ENCODE data around the gene NEURL1.
"Not testable (repeated sequence)": the region's sequence is repeated elsewhere in the genome, so short reads cannot be mapped to it uniquely, and the experiment has no call there.

Gene NEURL1

DNA sequence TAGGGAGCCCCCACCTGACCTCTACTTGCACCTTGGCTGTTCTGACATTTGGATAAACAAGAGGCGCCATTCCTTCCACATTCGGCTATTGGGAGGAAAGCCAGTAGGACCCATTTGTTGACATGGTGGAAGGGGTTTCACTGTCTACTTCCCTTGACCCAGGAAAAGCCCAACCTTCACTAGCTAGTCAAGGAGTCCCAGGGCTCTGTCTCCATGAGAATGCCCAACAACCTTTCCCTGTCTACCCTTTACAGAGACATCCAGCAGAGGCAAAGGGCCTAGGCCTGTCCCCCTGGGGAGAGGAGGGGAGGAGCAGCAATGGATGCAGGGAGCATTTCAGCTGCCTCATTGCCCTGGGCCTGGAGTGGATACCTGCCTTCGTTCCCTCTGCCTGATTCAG, 136.1 kb downstream of the NEURL1 start:
- no peak for DNase-seq

DNA sequence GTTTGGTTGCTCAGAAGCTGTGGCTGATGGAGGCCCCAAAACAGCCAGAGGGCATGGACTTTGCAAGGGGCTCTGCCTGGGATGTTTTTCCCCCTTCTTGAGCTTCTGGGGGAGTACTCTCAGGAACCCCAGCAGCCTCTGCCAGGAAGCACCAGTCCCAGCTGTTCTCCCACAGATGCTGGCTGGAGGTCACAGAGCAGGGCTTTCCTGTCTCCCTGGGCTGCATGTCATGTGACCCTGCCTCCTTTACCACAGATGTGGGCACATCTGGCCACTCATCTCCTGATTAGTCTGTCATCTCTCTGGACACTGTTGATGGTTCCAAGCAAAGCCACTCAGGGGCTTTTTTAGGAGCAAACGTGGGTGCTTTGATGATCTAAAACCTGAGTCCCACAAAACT, 136.7 kb downstream of the NEURL1 start:
- DNase-seq, result no peak

DNA sequence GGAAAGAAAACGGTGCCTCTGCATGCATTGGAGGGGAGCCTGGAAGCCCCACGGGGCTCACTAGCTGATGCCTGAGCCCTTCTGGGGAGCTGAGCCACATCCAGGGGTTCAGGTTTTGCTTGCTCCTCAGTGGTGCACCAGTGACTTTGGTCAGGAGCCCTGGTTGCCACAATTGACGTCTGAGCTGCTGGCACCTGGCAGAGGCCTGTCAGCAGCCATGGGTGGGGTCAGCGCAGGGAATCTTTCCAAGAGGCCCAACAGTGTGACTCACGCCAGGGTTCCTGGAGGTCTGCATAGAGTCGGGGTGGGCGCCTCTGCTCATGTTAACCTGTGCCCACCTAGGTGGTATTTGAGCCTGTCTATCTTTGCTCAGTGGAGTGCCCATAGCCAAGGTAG, 138.7 kb downstream of the NEURL1 start:
- DNase-seq, result no peak

DNA sequence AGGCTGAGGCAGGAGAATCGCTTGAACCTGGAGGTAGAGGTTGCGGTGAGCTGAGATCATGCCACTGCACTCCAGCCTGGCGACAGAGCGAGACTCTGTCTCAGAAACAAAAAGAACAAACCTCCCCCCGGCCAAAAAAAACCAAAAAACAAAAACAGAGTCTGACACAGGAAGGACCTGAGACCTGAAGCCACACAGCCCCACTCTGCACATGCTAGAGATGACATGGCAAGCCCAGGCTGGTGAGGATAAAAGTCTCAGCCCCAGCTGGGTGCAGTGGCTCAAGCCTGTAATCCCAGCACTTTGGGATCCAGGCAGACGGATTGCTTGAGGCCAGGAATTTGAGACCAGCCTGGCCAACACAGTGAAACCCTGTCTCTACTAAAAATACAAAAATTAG, 139.4 kb downstream of the NEURL1 start:
- not testable (repeated sequence) for DNase-seq

DNA sequence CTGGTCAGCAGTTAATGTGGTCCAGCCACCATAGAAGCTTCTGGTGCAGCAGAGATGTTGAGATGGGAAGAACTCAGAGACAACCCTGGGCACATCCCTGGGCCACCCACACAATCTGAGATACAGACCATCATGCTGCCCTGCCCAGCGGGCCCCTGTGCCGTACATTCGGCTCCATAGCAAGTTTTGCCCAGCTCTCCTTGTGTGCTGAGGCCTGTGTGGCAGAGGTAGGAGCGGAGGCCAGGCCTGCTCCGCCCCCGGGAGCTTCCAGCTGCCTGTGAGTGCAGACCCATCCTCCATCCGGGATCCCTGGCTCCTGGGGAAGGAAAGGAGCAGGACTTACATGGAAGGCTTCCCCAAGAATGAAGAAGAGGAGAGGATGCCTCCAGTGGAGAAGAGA, 140.3 kb downstream of the NEURL1 start:
- no peak for DNase-seq

DNA sequence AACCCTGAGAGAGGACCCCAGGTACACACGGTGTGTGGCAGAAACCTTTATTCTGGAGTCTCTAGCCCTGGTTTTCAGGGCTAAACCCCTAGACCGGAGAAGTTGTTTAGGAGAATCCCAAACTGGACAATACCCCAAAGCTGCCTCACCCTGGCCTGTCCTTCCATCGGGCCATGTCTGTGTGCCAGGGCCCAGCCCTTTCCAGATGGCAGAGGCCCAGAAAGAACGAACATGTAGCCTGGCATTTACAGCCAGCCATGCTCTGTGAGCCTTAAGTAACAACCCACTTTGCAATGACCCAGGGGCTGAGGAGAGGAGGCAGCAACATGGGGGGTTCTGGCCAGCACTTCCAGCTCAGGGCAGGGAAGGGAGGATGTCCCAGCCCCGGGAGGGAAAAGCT, 142.1 kb downstream of the NEURL1 start:
- DNase-seq, result no peak

DNA sequence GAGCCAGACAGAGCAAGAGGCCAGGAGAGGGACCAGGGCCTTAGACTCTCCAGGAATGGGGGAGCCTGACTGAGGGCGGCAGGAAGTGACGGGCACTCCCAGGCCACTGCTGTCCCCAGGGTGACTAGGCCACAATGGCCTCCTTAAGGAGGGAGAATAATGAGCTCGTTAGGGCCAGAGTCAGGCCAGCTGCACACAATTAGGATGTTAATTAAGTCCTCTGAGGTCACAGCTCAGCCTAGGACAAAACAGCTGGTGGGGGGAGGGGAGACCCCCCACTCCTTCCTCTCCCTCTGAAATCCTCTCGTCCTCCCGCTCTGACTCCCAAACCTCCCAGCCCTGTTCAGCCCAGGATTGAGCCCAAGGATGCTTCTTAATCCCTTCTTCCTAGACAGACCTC, 143.0 kb downstream of the NEURL1 start:
- no peak for DNase-seq

DNA sequence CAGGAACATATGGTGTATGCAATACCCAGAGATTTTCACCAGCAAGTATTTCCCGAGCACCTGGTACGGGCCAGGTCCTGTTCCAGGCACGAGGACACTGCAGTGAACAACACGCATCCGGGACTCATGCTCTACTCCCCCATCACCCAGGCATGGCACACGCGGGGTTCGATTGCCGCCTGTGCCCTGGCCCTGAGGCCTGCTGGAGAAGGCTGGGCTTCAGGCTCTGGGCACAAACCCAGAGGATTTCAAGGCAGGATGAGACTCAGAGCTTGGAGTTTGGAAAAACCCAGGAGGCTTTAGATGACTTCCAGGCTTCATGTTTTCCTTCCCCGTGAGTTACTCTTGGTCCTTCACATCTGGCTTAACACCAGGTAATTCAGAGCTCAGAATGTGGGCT, 143.5 kb downstream of the NEURL1 start:
- DNase-seq, result no peak

DNA sequence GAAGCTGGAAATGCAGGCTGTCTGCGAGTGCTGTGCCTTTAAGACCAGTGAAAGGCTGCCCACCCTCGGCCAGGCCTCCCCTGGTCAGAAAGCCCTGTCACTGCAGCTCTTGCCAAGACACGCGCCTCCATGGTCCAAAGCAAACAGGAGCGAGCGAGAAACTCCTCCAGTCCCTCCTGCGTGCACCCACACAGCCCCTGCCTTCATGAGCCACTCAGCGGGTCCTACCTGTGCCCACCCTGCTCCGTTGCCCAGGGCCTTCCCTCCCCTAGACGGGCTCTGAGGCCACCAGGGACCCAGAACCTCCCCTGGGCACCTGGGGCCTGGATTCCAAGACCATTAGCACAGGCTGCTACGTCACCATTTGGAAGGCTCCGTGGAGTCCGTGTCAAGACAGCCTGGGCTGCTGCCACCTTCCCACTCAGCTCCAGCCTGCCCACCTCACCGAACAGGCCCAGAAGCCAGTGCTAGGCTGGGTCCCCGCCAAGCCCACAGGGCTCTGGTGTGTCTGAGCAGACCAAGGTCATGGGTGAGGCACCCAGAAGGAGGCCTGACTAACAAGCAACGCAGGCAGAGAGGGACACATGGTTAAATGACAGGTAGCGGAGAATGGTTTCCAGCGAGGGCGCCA, 144.5 kb downstream of the NEURL1 start:
- no peak for DNase-seq

DNA sequence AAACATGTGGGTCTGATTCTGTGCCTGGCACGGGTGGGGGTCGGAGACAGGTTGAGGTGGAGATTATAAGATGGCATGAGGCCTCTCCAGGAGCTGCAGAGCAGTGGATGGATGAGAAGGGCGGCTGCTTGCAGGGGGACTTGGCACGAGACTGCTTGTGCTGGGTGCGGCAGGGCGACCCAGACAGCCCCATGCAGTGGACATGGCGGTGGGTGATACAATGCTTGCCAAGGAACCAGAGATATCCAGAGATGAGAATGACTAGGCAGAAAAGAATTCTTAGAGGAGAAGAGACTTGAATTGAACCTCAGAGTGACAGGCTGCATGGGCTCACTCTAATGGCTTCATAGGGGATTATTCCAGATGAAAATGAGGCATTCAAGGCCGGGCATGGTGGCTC, 145.4 kb downstream of the NEURL1 start:
- no peak for DNase-seq

DNA sequence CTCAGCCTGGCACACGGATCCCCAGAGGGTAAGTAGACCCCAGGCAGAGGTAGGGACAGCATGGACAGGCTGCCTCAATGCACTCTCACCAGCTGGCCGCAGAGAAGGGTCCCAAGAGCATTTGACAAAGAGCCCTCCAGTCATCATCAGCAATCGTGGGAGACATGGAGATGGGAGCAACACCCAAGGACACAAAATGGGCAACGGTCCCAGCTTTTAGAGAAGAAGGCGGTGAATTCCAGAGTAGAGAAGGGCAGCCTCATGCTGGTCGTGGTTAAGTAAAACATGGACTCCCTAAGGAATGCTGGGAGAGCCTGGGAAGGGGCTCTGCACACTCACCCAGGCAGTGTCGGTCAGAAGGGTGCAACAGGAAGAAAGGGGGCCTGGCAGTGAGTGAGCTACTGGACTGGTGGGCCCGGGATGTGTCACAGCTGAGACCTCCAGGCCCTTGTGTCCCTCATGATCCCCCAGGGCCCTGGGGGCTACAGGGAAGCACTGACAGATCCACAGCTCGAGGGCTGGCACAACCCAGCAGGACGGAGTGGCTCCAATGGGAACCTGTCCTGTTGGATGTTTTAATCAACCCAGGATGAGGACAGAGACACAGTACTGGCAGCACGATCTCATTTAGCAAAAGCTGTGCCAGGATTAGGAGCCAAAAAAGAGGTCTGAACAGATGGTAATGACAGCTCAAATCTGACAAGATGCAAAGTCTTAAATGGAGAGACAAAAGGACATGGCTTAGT, 147.1 kb downstream of the NEURL1 start:
- DNase-seq, result no peak

DNA sequence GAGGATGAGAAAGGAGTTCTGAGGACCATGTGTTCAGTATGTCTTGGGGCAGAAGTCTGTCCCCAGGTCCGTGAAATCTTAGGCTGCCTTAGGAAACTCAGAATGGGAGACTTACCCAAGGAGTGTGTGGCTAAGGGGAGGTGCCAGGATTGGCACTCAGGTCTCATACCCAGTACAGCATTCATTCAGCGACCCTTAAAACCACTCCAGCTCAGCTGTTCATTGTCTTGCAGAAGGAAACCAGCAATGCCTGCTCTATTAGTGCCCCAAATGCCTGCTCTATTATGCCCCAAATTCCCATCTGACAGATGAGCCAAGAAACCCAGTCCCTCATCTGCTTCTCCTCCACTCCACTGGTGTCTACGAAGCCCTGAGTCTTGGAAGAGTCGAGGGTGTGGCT, 147.8 kb downstream of the NEURL1 start:
- no peak for DNase-seq
